ENCODE data around the gene KLHL29. TPM values are rescaled to one million over a fixed set of nuclear protein-coding genes. Genes with fewer than 3 reads are reported as not detected.

Gene KLHL29
- total RNA-seq, 1 donor, result 14.7 TPM

- no peak overlapping the region for H3K4me3 ChIP-seq (ENCODE audit: low read depth, low read length)
- DNase-seq (ENCODE audit: low read depth), result no peak
- TF ChIP-seq CTCF (IDR thresholded peaks at IDR 0.05; ENCODE audit: insufficient read depth, low read depth, low read length), result no peak
Measured at GRCh38 chr2:23522726-23523372, 137.9 kb downstream of the KLHL29 start.

GRCh38 chr2:23523373-23524260 lies 138.6 kb downstream of the KLHL29 start:
- DNase-seq (ENCODE audit: low read depth), result peak; percentile 13
- no peak for TF ChIP-seq CTCF (IDR thresholded peaks at IDR 0.05; ENCODE audit: insufficient read depth, low read depth, low read length)
- H3K4me3 ChIP-seq (ENCODE audit: low read depth, low read length), result no peak overlapping the region

- DNase-seq (ENCODE audit: low read depth), result peak; percentile 12
- no peak overlapping the region for H3K4me3 ChIP-seq (ENCODE audit: low read depth, low read length)
Measured at GRCh38 chr2:23524261-23524706, 139.3 kb downstream of the KLHL29 start.

GRCh38 chr2:23525137-23525765 lies 140.3 kb downstream of the KLHL29 start:
- TF ChIP-seq CTCF (IDR thresholded peaks at IDR 0.05; ENCODE audit: insufficient read depth, low read depth, low read length), result no peak
- DNase-seq (ENCODE audit: low read depth), result no peak

More at GRCh38 chr2:23524261-23524706, 139.3 kb downstream of the KLHL29 start:
- no peak for TF ChIP-seq CTCF (IDR thresholded peaks at IDR 0.05; ENCODE audit: insufficient read depth, low read depth, low read length)

GRCh38 chr2:23526114-23526513 lies 141.1 kb downstream of the KLHL29 start:
- no peak for TF ChIP-seq CTCF (IDR thresholded peaks at IDR 0.05; ENCODE audit: insufficient read depth, low read depth, low read length)
- no peak overlapping the region for H3K4me3 ChIP-seq (ENCODE audit: low read depth, low read length)
- no peak for DNase-seq (ENCODE audit: low read depth)

More at GRCh38 chr2:23525137-23525765, 140.3 kb downstream of the KLHL29 start:
- H3K4me3 ChIP-seq (ENCODE audit: low read depth, low read length), result no peak overlapping the region

GRCh38 chr2:23526835-23527790 lies 142.1 kb downstream of the KLHL29 start:
- no peak overlapping the region for H3K4me3 ChIP-seq (ENCODE audit: low read depth, low read length)
- TF ChIP-seq CTCF (IDR thresholded peaks at IDR 0.05; ENCODE audit: insufficient read depth, low read depth, low read length), result no peak
- no peak for DNase-seq (ENCODE audit: low read depth)

Measured in fibroblast of villous mesenchyme (primary cell).